ENCODE results near the gene IL17RA.
"Not testable (repeated sequence)": the region's sequence is repeated elsewhere in the genome, so short reads cannot be mapped to it uniquely, and the experiment has no call there.

Gene IL17RA, protein sequence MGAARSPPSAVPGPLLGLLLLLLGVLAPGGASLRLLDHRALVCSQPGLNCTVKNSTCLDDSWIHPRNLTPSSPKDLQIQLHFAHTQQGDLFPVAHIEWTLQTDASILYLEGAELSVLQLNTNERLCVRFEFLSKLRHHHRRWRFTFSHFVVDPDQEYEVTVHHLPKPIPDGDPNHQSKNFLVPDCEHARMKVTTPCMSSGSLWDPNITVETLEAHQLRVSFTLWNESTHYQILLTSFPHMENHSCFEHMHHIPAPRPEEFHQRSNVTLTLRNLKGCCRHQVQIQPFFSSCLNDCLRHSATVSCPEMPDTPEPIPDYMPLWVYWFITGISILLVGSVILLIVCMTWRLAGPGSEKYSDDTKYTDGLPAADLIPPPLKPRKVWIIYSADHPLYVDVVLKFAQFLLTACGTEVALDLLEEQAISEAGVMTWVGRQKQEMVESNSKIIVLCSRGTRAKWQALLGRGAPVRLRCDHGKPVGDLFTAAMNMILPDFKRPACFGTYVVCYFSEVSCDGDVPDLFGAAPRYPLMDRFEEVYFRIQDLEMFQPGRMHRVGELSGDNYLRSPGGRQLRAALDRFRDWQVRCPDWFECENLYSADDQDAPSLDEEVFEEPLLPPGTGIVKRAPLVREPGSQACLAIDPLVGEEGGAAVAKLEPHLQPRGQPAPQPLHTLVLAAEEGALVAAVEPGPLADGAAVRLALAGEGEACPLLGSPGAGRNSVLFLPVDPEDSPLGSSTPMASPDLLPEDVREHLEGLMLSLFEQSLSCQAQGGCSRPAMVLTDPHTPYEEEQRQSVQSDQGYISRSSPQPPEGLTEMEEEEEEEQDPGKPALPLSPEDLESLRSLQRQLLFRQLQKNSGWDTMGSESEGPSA

DNA sequence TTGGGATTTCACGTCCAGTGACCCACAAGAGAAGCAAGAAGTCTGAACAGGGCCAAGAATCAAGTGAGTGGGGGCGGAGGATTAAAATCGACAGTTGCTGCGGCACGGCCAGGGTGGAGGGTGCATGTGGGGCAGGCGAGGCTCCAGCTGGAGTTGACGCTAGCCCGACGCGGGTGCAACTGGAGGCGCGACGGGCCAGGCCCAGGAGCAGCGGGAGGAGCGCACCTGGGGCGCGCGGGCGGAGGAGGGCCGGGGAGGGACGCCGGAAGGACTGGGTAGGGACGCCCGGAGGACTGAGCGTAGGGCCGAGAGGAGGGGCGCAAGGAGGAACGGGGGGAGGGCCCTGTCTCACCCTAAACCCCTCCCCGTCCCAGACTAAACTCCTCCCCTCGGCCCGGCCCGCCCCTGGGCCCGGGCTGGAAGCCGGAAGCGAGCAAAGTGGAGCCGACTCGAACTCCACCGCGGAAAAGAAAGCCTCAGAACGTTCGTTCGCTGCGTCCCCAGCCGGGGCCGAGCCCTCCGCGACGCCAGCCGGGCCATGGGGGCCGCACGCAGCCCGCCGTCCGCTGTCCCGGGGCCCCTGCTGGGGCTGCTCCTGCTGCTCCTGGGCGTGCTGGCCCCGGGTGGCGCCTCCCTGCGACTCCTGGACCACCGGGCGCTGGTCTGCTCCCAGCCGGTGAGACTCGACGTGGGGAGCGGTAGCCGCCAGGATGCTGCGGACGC, at the start of gene IL17RA:
TSS of gene IL17RA (plus strand) at position 447 of the 723 bp plus-strand sequence. CDS start at position 539, 92 bp downstream.
- DNase-seq (ENCODE audit: low read depth), result peak; percentile 71

DNA sequence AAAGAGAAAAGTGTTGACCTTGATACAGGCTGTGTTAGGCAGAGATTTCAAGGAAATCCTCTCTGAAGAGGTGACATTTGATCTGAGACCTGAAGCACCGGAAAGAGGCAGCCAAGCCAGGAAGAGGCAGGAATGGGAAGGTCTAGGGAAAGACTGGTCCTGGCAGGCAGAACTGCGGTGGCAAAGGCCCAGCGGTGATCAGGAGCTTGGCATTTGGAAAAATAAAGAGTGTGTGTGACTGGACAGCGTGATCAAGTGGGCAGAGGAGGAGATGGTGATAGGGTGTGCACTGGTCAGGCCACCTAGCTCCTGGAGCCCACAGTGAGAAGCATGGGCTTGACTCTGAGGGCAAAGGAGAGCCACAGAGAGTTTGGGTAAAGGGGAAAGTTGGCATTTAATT, 49.6 kb upstream of the IL17RA start:
- no peak for DNase-seq (ENCODE audit: low read depth)

DNA sequence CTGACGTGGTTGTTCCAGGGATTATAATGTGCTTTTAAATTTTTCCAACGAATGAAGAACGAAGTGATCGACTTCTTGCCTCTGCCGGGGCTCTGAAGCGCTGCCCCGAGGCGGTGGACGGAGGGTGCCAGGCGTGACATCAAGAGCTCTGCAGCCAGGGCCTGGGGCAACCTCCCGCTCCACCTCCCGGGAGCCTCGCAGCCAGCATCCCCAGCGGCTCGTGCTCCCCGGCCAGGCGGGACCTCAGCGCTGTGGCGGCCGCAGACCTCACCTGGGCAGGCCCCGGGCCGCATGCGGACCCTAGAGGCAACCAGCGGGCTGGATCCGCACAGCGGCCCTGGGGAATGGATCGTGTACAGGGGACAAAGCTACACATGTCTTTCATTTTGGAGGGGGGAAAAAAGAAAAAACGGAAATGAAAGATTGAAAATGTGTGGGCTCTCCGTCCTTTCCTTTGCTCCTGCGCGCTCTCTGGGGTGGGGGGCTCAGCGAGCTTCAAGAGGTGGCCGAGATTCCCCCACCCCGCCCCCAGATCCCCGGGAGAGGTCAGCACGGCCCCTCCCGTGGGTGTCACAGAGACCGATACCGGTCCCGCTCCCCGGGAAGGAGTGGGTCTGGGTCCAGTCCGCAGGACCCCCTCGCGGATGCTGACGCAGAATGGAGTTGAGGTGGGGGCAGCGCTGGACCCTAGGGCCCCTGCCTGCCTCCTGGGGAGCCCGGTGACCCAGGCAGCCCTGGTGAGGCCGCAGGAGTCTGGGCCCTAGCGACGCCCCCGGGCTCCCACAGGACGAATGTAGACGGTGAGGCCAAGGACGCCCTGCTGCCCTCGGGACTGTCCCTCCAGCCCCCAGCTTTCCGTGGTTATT, 48.6 kb upstream of the IL17RA start:
- not testable (repeated sequence) for DNase-seq (ENCODE audit: low read depth)

DNA sequence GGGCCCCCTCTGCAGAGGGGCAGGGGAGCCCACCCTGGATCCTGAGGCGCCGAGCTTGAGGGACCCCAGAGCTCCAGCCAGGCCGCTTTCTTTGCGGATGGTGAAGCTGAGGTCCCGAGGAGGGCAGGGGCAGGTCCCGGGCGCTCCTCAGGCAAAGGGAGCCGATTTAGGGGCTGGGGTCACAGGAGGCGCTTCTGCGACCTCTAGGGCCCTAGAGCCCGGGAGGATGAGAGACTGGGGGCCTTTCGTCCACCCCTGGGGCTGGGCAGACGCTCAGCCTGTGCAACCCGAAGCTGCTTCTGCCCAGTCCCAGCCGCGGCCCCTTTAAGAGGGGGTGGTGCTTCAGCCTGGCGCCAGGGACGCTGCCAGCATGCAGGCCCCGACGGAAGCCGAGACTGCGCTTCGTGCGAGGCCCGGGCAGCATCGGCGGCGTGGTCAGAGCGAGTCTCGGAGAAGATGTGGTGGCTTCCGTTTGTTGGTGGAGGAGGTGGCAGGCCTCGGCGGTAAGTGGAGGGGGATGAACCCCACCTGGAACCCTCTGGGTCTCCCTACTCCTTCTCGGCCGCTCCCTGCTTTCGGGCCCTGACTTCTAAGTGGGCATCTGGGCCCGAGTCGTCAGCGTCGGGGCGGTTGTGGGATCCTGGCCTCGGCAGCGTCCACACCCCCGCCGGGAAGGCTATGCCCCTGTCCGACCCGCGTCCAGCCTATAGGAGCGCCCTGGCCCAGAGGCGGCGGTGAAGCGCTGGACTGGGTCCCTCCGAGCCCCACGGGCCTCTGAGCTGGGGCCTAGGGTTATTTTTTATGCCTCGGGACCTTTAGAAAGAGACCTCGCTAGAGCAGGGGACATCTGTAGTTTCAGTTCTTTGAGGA, 47.7 kb upstream of the IL17RA start:
- peak; percentile 0 for DNase-seq (ENCODE audit: low read depth)

DNA sequence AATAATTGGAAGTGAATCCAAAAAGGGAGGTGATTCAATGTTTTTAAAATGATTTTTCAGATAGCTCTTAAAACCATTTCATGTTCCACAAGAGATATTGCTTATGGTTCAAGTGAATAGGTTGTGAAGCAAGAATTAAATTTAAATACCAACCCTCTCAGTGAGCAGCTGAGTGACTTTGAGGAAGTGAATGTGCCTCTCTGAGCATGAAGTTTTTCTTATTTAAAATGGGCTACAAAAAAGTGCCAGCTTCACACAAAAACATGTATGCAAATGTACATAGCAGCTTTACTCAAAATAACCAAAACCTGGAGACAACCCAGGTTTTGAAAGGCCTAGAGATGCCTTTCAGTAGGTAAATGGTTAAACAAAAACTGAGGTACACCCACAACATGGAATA, 41.3 kb upstream of the IL17RA start:
- no peak for DNase-seq (ENCODE audit: low read depth)

DNA sequence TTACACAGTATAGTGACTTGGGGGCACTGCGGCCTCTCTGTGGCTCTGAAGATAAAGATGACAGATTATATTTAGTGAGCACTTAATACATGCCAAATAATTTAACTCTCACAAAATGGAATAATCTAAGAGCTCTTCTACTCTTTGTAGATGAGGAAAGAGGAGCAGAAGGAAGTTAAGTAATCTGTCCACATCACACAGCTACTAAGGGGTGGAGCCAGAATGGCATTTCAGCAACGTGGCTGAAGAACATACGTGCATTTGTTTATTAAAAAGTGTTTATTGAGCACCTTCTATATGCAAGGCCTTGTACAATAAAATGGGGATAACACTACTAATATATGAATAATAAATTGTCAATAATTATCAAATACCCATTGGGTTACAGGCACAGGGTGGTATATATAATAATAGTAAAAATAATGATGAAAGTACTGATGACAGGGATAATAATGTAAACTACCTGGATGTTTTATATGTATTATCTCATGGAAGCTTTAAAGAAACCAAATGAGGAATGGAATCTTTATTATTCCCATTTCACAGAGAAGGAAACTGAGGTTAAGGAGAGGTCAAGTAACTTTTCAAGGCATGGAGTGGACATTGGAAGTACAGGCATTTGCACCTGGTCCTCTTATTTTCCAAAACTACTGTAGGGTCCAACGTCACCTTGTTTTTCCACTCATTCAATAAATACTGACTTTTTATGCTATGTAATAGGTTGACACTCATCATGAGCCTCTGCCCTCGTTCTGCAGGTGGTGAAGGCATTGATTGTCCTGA, 38.0 kb upstream of the IL17RA start:
- no peak for DNase-seq (ENCODE audit: low read depth)

DNA sequence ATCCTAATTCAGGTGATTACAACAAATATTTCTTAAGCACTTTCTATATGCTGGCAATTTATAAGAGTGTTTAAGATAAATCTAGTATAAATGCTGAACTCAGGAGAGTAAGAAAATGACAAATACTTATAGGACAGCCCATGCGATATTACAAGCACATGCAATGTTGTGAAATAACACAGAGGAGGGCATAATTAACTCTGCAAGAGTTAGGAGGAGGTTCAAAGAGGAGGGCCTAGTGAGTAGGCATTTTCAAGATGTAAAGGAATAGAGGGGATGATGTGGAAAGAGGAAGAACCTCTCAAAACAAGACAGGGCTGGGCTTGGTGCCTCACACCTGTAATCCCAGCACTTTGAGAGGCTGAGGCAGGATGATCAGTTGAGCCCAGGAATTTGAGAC, 37.1 kb upstream of the IL17RA start:
- no peak for DNase-seq (ENCODE audit: low read depth)

DNA sequence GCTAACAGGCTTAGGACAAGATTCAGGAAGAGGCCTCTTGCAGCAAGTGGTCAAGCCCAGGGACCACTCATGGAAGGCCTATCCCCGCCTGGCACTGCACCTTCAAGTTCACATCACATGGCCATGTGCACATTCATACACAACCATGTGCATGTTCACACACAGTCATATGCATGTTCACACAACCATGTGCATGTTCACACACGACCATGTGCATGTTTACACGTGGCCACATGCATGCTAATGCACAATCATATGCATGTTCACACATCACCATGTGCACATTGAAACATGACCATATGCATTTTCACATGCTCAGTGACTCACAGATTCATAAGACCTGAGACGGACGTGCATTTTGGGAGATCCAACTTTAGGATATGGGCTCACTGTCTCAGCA, 28.7 kb upstream of the IL17RA start:
- no peak for DNase-seq (ENCODE audit: low read depth)

DNA sequence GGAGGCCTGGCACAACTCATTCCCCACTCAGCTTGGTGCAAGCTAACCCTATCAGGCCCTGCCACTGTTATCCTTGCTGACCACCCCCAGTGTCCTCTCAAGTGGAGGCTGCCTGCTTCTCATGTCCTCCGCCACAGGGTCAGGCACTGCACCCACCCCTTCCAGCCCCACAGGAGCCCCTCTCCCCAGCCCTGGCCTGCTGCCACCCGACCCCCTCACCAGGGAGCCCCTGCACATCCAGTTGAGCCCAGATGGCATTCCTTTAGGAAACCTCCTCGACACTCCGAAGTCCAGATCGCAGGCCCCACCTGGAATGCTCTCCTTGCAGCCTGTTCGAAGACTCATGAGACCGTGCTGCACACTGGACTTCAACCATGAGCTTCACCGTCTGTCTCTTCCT, 28.0 kb upstream of the IL17RA start:
- DNase-seq (ENCODE audit: low read depth), result no peak

DNA sequence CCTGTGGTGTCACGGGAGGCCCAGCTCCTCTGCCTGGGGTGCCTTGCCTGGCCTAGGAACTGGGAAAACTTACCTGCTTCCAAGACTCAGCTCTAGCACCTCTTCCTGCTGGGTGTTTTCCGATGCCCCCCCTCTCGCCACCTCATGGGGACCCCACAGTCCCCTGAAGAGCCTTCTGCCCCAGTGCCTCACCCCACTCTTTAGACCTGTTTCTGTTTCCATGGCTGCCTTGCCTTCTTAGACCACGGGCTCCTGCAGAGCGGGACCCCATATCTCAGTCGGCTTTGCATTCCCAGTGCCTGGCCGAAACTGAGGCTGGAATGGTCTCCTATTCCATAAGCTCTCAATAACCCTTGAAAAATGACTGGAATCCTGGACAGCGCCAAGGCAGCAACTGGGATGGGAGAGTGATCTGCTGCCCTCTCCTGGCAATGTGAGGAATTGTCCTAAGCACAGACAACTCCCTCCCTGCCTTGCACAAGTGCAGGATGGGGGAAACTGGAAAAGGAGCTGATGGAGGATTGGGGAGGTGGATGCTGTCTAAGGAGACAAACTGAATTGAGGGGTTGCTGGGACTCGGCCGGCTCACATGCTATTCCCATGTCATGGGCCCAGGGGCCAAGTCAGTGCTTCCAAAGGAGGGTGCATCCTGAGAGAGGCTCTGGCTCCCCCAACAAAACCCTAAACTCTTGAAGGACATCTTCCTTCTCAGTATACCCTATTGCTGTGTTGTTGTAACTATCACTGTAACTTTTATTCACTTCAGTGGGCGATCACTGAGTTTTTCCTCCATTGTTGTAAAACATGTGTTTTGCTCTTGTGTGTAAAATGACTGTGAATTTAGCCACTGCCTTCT, 26.6 kb upstream of the IL17RA start:
- DNase-seq (ENCODE audit: low read depth), result peak; percentile 50

DNA sequence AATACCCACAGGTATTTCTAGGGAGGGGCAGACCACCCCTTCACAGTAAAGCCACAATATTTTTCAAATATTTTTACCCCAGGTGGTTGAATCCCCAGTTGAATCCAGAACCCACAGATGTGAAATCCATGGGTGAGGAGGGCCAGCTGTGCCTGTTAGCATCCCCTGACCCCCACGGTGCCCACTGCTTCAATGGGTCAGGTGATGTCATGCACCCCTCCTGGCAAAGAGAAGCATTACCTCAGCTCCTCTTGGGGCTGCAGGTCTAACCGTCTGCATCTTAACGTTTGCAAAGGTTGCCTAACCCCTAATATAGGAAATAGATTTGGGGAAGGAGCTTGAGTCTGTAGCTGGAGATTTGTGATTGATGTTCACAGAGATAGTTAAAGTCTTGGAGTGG, 24.7 kb upstream of the IL17RA start:
- no peak for DNase-seq (ENCODE audit: low read depth)

DNA sequence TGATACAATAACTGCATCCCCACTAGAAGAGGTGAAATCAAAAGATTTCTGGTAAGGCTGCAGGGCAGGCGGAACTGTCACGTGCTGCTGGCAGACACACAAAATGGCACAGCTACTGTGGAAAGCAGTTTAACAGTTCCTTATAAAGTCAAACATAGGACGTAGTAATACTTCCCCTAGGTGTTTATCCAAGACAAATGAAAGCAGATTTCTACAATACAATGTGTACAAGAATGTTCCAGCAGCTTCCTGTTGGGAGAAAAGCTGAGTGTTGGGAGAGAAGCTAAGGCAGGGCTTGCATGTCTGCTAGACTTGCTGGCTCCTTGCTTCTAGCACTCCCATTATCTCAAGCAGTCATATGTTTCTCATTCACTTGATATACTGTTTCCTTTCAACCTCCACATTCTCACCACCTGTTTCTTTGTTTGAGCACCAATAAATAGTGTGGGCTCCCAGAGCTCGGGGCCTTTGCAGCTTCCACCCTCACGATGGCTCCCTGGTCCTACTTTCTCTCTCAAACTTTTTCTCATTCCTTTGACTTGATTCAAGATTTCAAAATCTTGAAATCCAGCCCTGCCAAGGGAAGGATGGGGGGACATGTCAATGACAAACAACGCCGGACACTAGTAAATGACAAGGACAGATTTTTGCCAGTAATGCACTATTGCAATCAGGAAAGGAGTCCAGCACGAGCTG, 21.2 kb upstream of the IL17RA start:
- no peak for DNase-seq (ENCODE audit: low read depth)

DNA sequence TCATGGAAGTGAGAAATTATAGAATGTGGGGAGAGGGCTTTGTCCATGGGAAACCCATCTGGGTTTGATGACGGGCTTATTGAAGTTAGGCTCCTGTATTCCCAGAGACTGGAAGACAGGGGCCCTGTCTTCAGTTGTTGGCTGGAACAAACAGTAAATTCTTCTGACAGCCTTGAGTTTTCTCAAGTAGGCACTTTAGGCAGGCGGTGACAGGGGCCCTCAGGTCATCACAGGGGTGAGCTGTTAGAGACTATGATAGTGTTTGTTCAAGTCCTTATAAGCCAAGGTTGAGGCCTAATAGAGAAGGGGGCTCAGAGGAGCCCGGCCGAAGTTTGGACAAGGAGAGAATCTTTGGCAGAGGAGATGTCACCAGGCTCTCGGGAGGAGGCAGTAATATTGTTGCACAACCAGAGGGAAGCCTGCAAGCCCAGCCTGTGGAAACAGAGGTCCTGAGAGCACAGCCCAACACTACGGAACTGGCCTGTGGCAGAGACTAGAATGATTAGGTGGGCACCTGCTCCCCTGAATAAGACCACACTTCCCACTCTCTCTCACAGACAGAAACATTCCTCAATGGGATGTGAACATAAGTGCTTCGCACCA, 20.2 kb upstream of the IL17RA start:
- DNase-seq (ENCODE audit: low read depth), result no peak

DNA sequence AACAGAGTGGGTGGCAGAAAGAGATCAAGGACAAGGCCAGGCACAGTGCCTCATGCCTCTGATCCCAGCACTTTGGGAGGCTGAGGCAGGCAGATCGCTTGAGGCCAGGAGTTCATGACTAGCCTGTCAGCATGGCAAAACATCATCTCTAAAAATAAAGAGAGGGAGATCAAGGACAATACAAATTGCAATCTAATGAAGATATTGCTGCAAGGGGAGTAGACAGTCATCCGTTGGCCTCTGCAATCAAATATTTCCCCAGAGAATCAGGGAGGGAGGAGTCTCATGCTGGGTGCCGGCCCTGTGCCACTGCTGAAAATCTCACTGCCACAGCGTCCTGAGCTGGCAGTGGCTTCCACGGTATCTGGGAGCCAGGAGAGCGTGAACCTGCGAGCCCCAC, 19.4 kb upstream of the IL17RA start:
- DNase-seq (ENCODE audit: low read depth), result no peak

DNA sequence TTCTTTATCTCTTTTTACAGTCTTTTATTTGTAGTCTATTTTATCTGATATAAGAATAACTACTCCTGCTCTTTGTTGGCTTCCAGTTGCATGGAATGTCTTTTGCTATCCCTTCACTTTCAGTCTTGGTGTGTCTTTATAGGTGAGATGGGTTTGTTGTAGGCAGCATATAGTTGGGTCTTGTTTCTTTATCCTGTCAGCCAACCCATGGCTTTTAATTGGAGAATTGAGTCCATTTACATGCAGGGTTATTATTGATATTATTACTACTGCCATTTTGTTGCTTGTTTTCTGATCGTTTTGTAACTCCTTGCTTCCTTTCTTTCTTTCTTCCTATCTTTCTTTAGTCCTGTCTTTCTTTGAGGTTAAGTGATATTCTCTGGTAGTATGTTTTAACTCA, 11.9 kb upstream of the IL17RA start:
- DNase-seq (ENCODE audit: low read depth), result no peak

DNA sequence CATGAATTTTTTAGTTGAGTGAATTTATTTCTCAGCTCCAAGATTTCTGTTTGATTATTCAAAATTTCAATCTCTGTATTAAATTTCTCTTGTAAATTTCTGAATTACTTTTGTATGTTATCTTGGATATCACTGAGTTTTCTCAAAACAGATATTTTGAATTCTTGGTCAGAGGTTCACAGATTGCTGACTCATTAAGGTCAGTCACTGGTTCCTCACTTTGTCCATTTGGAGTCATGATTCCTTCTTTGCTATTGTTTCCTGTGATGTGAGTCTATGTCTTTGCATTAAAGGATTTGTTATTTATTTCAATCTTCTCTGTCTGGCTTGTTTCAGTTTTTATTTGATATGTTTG, 10.2 kb upstream of the IL17RA start:
- DNase-seq (ENCODE audit: low read depth), result no peak

DNA sequence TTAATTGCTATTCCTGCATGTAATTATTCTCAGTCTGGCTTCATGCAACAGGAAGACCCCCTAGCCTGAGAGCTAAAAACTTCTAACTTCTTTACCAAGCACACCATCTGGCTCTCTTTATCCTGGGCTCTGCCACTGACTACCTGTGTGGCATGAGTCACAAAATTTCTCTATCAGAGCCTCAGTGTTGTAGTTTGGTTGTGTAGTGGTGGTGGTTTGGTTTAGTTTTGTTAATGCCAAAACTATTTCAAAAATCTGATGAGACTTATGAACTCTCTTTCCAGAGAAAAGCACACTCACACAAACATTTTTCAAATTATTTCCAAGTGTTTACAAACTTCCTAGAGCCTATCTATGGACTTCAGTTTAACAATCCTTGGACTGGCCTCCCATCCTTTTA, 7.5 kb upstream of the IL17RA start:
- no peak for DNase-seq (ENCODE audit: low read depth)

DNA sequence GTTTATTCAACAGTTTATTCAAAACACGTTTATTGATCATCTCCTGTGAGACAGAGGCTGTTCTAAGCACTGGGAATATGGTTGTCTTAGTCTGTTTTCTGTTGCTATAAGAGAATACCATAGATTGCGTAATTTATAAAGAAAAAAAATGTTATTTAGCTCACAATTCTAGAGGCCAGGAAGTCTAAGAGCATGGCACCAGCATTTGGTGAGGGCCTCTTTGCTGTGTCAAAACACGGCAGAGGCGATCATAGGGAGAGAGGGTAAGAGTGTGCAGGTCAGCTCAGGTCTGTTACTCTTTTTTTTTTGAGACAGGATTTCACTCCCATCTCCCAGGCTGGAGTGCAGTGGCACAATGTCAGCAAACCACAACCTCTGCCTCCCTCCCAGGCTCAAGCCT, 5.2 kb upstream of the IL17RA start:
- DNase-seq (ENCODE audit: low read depth), result no peak

All from fibroblast of the conjunctiva (primary cell).